NCI-H345 treated with DMSO at 0.1 percent for 48 hours (cell line): Measurements from ENCODE around the gene PLCB1.

Source experiments
- DNase-seq: peaks from one replicate; lab custom pipeline; 2025; ENCODE audit not compliant: unreplicated experiment; lab: John Stamatoyannopoulos, UW

Gene PLCB1

DNA sequence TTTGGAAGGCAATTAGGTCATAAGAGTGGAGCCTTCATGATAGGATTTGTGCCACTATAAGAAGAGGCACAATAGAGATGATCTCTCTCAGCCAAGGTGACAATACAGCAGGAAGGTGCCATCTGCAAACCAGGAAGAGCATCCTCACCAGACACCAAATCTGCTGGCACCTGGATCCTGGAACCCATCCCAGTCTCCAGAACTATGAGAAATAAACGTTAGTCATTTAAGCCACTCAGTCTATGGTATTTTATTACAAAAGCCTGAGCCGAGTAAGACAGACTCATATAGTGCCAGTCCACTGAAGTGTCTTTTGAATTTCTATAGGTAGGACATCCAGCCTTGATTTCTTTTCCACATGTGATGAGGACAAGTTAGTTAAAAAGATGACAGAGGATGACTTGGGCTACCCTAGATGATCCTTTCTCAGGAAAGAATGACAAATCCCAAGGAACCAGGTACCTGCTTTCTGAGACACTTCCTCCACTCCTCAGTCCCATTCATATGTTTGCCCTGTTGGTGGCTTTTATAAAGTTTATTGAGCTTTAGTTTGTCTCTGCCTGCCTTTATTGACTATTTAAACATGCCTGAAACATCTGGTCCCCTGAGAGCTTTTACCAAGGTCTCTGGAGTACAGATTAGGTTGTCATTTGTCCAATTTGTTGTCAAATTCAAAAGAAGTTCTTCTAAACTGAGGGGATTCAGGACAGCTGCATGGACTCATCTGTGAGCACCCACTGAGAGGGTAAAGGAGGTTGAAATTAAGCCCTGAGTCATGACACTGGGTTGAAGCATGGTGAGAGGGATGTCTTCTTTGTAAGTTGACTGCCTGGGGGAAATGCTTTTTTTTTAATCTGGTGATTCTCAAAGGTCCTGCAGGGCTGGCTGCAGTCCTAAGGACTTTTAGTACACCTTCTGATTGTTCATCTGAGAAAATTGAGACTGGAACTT lies 771.9 kb downstream of the PLCB1 start:
- DNase-seq = peak; percentile 55

DNA sequence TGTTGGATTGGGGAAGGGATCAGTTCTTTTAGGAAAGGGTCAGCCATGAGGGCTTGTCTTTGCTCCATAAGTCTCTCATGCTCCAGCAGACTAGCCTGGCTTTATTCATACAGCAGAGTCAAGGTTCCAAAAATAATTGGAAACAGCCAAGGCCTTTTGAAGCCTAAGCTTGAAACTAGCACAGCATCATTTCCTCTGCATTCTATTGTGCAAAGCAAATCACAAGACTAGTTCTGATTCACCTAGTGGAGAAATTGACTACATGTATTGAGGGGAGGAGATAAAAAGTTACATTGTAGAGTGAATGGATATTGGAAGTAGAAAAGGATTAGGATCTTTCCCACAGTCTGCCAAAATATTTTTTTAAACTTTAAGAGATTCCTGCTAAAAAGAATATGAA lies 777.5 kb downstream of the PLCB1 start:
- no peak for DNase-seq

DNA sequence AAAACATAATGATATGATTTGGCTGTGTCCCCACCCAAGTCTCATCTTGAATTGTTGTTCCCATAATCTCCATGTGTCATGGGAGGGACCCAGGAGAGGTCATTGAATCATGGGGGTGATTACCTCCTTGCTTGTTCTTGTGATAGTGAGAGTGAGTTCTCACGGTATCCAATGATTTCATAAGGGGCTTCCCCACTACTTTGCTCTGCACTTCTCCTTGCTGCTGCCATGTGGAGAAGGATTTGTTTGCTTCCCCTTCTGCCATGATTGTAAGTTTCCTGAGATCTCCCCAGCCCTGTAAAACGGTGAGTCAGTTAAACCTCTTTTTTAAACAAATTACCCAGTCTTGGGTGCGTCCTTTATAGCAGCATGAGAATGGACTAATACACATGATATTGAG lies 780.0 kb downstream of the PLCB1 start:
- DNase-seq = no peak

DNA sequence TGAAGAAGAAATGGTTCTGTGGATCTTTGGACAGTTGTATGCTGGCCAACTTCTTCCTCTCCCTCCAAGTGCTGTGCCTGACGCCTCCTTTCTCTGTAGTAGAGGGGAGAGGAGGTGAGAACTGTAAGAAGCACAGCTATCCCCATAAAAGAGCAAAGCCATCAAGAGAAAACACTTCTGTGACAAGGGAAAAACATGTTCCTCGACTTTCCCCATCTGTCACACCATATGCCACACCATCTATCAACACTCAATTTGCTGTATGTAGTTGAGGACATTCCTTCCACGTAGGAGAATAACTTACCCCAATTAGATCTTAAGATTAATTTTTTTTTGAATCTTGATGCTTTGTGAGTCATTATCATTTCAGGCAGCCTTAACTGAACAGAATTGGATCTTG lies 780.7 kb downstream of the PLCB1 start:
- no peak for DNase-seq

DNA sequence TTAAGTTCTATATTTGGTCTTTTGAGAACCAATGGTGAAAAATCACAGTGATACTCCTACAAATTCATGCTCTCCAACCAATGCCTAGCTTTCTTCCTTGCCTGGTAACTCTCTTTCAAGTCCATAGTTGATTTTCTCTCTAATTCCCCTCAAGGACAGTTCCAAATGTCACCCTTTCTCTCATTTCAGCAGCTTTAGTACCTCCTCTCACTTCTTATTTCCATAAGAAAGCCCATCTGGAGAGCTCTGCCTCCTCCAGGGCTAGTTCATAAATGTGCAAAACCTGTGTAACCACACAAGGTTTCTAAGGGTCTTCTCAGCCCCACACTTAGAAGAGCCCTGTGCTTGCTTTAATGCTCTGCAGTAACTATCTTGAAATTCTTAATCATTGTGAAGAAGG lies 781.4 kb downstream of the PLCB1 start:
- no peak for DNase-seq

DNA sequence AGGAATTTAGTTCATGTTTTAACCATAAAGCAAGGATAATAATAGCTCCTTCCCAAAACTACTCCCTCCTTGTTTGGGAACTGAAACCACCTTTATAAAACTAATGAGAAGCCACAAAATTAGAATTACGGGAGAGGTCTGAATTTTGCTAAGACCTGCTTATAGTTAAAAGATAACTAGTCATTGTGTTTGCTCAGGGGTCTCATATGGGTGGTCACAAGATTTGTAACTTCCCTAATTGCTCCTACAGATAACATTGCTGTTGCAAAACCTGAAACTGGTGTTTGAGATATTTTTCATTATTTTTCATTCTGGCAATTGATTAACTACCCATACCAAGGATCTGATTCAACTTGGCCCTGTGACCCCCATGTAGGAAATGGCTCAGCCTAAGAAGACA lies 782.4 kb downstream of the PLCB1 start:
- no peak for DNase-seq

DNA sequence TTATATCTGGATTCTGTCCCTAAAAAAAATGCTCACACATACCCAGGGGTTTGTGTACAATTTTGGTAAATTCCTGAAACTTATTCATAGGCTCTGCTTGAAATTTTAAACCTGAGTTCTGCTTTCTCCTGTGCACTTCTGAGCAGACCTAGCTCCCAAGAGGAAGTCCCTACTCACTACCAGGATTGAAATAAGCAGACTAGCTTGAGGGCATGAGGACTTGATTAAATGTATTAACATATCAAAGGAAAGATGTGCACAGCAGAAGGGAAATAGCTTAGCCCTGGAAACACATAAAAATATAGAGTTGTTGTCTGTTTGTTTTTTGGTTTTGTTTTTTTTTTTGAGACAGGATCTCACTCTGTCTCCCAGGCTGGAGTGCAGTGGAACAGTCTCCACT lies 785.0 kb downstream of the PLCB1 start:
- no peak for DNase-seq

DNA sequence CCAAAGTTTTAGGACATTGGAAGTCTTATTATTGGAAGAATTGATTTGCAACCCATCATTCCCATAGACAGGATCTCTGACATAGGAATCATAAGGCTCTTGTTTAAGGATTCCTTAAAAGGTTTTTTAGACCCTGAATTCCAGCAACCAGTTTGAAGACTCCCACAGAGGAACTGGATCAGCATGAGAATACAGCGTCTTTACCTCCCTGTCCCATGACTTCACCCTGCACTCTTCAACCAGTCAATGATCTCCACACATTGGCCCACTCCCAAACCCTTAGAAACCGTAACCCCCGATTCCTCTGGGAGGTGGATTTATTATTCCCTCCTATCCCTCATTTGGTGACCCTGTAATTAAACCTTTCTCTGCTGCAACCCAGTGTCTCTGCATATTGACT lies 786.1 kb downstream of the PLCB1 start:
- no peak for DNase-seq

DNA sequence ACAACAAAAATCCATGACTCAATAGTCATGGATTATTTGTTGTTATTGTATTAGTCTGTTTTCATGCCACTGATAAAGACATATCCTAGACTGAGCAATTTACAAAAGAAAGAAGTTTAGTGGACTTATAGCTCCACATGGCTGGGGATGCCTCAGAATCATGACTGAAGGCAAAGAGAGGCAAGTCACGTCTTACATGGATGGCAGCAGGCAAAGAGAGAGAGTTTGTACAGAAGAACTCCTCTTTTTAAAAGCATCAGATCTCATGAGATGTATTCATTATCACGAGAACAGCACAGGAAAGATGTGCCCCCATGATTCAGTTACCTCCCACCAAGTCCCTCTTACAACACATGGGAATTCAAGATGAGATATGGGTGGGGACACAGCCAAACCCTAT lies 792.5 kb downstream of the PLCB1 start:
- no peak for DNase-seq

DNA sequence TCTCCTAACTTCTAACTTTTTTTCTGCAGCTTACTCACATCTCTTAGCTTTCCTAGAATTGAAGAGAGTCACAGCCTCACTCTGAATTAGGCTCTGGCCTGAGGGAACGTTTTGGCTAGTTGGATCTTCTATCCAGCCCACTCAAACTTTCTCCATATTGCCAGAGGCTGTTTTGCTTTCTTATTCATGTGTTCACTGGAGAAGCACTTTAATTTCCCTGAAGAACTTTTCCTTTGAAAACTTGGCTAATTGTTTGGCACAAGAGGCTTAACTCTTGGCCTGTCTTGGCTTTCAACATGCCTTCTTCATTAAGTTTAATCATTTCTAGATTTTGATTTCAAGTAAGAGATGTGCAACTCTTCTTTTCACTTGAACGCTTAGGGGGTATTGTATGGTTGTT lies 798.7 kb downstream of the PLCB1 start:
- no peak for DNase-seq

DNA sequence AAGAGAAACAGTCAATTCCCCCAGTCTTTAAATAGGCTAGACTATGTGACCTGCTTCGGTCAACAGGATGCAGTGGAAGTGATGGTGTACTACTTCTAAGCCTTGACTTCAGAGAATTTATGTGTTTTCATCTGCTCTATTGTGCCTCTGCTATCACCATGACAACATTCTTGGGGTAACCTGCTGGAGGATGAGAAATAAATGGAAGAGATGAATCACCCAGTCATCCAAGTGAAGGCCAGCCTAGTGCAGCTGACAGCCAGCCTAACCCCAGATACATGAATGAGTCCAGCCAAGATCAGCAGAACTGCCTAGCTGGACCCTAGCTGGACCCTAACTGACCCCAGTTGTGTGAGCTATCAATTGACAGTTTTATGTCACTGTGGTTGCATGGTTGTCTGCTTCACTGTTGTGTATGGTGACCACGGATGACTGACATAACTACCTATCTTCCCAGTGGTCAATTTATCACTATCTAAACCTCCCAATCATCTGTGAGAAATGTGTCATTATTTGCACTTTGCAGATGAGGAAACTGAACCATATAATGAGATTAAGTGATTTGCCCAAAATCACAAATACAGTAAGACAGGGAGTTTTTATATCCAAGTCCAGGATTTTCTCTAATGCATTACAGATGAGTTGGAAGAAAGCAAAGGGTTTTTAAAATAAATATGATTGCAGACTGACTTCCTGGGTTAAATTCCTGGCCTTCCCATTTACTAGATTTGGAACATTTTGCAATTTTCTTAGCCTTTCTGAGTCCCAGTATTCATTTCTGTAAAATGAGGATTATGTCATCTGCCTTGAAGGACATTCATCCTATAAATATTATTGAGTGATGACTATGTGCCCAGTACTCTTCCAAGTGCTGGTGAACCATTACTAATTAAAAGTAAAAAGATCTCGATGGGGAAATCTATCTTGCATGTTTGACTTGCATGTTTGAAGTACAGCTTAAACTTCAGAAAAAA lies 800.4 kb downstream of the PLCB1 start:
- DNase-seq = no peak

DNA sequence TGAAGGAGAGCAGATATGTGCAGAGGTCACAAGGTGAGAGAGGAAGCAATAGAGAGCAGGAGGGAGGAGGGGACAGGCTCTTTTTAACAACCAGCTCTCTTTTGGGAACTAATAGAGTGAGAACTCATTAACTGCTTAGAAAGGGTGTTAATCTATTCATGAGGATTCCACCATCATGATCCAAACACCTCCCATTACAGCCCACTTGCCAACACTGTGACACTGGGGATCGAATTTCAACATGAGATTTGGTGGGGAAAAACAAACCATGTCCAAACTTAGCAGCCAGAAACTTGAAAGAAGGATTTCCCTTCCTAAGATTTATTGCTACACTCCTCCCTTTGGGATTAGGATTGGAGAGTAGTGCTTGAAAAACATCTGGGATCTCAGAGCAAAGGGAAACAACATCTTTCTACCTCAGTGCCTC lies 801.3 kb downstream of the PLCB1 start:
- no peak for DNase-seq

DNA sequence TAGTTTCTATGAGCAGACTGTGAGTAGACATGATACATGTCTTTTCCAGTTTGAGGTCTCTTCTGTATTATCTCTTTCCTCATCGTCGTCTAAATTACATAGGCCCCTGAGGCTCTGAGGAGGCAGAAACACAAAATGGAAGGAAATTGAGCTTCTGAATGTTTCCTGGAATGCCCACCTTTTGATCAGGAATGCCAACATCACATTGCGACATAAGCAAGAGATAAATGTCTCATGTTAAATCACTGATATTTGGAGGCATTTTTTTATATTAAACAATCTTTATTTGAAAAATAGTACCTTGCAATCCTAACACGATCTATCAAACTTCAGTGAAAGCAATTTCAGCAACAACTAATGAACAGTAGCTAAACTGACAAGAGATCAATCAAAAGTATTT lies 802.3 kb downstream of the PLCB1 start:
- no peak for DNase-seq
